ENCODE measurements around the gene TMA7.

DNA sequence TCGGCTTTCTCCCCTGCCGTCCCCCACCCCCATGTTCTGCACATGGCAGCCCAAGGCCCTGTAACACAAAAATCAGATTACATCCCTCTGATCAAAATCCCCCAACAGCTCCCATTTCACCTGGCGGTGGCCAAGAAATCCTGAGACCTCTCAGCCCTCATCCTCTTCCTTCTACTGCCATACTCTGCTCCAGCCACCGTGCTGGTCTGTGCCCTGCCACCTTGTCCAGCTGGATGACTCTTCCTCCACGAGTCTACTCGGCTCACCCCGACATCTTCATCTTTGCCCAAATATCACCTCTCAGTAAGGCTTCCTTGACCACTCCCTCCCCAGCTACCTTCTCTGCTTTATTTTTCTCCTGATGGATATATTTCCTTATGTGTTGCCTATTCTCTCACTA, 3.2 kb upstream of the TMA7 start:
- TF ChIP-seq, protein P1, sequence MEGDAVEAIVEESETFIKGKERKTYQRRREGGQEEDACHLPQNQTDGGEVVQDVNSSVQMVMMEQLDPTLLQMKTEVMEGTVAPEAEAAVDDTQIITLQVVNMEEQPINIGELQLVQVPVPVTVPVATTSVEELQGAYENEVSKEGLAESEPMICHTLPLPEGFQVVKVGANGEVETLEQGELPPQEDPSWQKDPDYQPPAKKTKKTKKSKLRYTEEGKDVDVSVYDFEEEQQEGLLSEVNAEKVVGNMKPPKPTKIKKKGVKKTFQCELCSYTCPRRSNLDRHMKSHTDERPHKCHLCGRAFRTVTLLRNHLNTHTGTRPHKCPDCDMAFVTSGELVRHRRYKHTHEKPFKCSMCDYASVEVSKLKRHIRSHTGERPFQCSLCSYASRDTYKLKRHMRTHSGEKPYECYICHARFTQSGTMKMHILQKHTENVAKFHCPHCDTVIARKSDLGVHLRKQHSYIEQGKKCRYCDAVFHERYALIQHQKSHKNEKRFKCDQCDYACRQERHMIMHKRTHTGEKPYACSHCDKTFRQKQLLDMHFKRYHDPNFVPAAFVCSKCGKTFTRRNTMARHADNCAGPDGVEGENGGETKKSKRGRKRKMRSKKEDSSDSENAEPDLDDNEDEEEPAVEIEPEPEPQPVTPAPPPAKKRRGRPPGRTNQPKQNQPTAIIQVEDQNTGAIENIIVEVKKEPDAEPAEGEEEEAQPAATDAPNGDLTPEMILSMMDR (IDR thresholded peaks at IDR 0.05): no peak
- no peak for TF ChIP-seq POLR2A (IDR thresholded peaks at IDR 0.05)
